GM18951 (cell line): ENCODE measurements around the gene GNPTAB.
"Not testable (repeated sequence)": the region's sequence is repeated elsewhere in the genome, so short reads cannot be mapped to it uniquely, and the experiment has no call there.

Experiments used
- POLR2A ChIP-seq: IDR thresholded peaks from 4 replicates; pipeline ENCODE4 v1.6.1; 2011; ENCODE audit warnings: mild to moderate bottlenecking; ENCODE audit not compliant: insufficient read length, insufficient read depth; ENCODE audit errors: extremely low read depth
- in situ Hi-C: fragments of 300-500 bp; cut with MboI; formaldehyde crosslinking; loops from one replicate; pipeline ENCODE4 v1.12.0; 2022; ENCODE audit warnings: low sequenced_read_pairs, mixed read lengths, inconsistent platforms; ENCODE audit not compliant: unreplicated experiment

GNPTAB gene

DNA sequence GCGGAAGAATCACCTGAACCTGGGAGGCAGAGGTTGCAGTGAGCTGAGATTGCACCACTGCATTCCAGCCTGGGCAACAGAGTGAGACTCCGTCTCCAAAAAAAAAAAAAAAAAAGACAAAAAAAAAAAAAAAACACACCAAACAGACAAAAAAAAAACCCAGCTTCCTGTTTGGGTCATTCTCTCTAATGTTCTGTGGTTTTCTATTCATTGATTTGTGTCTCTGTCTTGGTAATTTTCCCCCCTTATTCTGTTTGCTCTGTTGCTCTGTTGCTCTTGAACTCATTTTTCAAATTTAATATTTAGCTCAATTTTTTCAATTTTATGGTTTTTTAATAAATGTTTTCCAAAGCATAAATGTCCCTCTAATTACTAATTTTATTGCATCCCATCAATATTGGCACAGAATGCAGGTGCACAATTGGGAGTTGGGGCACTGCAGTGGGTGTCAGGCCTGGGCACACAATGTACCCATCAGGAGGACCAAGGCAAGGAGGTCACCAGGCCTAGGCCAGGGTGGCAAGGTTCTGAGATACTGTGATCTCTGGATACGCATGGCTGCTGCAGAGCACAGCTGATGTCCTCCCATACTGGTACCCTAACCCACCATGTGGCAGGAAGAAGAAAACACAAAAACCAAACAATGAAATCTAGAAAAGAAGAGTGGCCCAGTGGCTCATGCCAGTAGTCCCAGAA lies 8.0 kb upstream of the GNPTAB start:
- in situ Hi-C loops, result loop anchor here (10.0 kb wide), 1 partner anchor 64 kb away; no protein-coding TSS in a partner anchor
- TF ChIP-seq POLR2A, result no peak

DNA sequence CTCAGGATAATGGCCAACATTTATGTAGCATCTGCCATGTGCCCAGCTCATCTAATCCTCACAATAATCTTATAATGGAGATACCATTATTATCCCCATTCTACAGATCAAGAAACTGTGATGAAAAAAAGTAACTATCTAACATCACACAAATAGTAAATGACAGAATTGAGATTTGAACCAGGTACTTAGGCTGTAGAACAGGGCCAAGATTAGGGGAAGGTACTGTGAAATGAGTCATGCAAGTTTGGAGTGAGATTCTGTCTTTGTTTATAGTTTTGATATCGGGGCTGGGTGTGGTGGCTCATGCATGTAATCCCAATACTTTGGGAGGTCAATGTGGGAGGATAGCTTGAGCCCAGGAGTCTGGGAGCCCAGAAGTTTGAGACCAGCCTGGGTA lies 1.3 kb upstream of the GNPTAB start:
- no peak for TF ChIP-seq POLR2A
- in situ Hi-C loops, result loop anchor here (10.0 kb wide), 1 partner anchor 57 kb away; no protein-coding TSS in a partner anchor

- in situ Hi-C loops, result loop anchor here (5.0 to 10.0 kb wide), 2 partner anchors 38 to 55 kb away; no protein-coding TSS in a partner anchor
- TF ChIP-seq POLR2A, result no peak
Measured at GRCh38 chr12:101829639-101830366, 956 bp downstream of the GNPTAB start.

GRCh38 chr12:101828463-101829196 lies 2.1 kb downstream of the GNPTAB start:
- TF ChIP-seq POLR2A, result no peak
- in situ Hi-C loops, result loop anchor here (5.0 kb wide), 1 partner anchor 36 kb away; no protein-coding TSS in a partner anchor

- in situ Hi-C loops, result loop anchor here (5.0 kb wide), 1 partner anchor 35 kb away; no protein-coding TSS in a partner anchor
- TF ChIP-seq POLR2A, result no peak
Measured at GRCh38 chr12:101826766-101827368, 3.9 kb downstream of the GNPTAB start.

- no peak for TF ChIP-seq POLR2A
- in situ Hi-C loops, result loop anchor here (5.0 kb wide), 1 partner anchor 33 kb away; no protein-coding TSS in a partner anchor
Measured at GRCh38 chr12:101824831-101825230, 5.9 kb downstream of the GNPTAB start.

- in situ Hi-C loops, result no loop called here
- no peak for TF ChIP-seq POLR2A
Measured at GRCh38 chr12:101823891-101824290, 6.9 kb downstream of the GNPTAB start.

- no peak for TF ChIP-seq POLR2A
- in situ Hi-C loops, result no loop called here
Measured at GRCh38 chr12:101823039-101823438, 7.7 kb downstream of the GNPTAB start.

- in situ Hi-C loops, result no loop called here
- TF ChIP-seq POLR2A, result no peak
Measured at GRCh38 chr12:101819467-101819866, 11.3 kb downstream of the GNPTAB start.

DNA sequence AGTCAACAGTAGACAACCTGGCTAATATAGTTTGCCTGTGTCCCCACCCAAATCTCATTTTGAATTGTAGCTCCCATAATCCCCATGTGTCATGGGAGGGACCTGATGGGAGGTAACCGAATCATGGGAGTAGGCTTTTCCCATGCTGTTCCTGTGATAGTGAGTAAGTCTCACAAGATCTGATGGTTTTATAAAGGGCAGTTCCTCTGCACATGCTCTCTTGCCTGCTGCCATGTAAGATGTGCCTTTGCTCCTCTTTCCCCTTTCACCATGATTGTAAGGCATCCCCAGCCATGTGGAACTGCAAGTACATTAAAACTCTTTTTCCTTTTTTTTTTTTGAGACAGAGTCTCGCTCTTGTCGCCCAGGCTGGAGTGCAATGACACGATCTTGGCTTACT lies 12.1 kb downstream of the GNPTAB start:
- in situ Hi-C loops, result not testable (repeated sequence)

GRCh38 chr12:101813117-101813516 lies 17.6 kb downstream of the GNPTAB start:
- in situ Hi-C loops, result no loop called here
- no peak for TF ChIP-seq POLR2A

GRCh38 chr12:101812716-101813115 lies 18.0 kb downstream of the GNPTAB start:
- in situ Hi-C loops, result not testable (repeated sequence)

- in situ Hi-C loops, result not testable (repeated sequence)
Measured at GRCh38 chr12:101811342-101811741, 19.4 kb downstream of the GNPTAB start.
